GM06990 (cell line): ENCODE results near the gene DQX1.
A peak's percentile ranks its signal among the peaks of the same experiment; 100 is the strongest.

Experiments
- DNase-seq: peaks from one replicate; pipeline ENCODE4 v3.0.0-alpha.2; 2011; ENCODE audit not compliant: insufficient read length; ENCODE audit errors: extremely low read depth
- H3K27me3 ChIP-seq: replicated peaks from 2 replicates; pipeline ENCODE4 v1.6.0; 2011; ENCODE audit warnings: low read length; ENCODE audit not compliant: control insufficient read depth, insufficient read depth
- H3K36me3 ChIP-seq: 2 replicates; pipeline ENCODE4 v1.5.1; 2011; ENCODE audit warnings: low read length; ENCODE audit not compliant: control insufficient read depth, insufficient read depth
- H3K4me3 ChIP-seq: replicated peaks from 2 replicates; pipeline ENCODE4 v1.5.1; 2011; ENCODE audit warnings: low read depth, mild to moderate bottlenecking, control low read depth, low read length
- CTCF ChIP-seq: IDR thresholded peaks from 2 replicates; pipeline ENCODE4 v1.5.1; 2011; ENCODE audit warnings: low read length, control low read depth, mild to moderate bottlenecking, inconsistent platforms; ENCODE audit not compliant: insufficient read depth, poor library complexity, severe bottlenecking

The DQX1 gene

GRCh38 chr2:74525717-74526648 lies at the start of gene DQX1:
Gene DQX1 (minus strand): TSS chr2:74526231. CDS start chr2:74525729, 502 bp downstream.
- no peak for DNase-seq
- H3K4me3 ChIP-seq: no peak within 1 kb of the TSS
- H3K36me3 ChIP-seq: peaks cover 18% of the 10 kb centered on the region
- H3K27me3 ChIP-seq: no peaks in the 10 kb centered on the region
- no peak for TF ChIP-seq CTCF

GRCh38 chr2:74575320-74575719 lies 49.3 kb upstream of the DQX1 start:
- Histone ChIP-seq H3K4me3 (no peak overlapping the region), H3K27me3 (no peaks in the 10 kb centered on the region), H3K36me3 (no peaks in the 10 kb centered on the region)
- no peak for DNase-seq
- TF ChIP-seq CTCF: no peak

- no peak for DNase-seq
- no peaks in the 10 kb centered on the region for H3K36me3 ChIP-seq
- no peak for TF ChIP-seq CTCF
- no peak overlapping the region for H3K4me3 ChIP-seq
- no peaks in the 10 kb centered on the region for H3K27me3 ChIP-seq
Observed at GRCh38 chr2:74573747-74574562, 47.9 kb upstream of the DQX1 start.

GRCh38 chr2:74572178-74572925 lies 46.3 kb upstream of the DQX1 start:
- Histone ChIP-seq H3K36me3 (no peaks in the 10 kb centered on the region), H3K27me3 (no peaks in the 10 kb centered on the region), H3K4me3 (no peak overlapping the region)
- no peak for DNase-seq
- TF ChIP-seq CTCF: peak; percentile 61

- H3K4me3 ChIP-seq: no peak overlapping the region
- no peaks in the 10 kb centered on the region for H3K27me3 ChIP-seq
- no peak for DNase-seq
- H3K36me3 ChIP-seq: no peaks in the 10 kb centered on the region
- no peak for TF ChIP-seq CTCF
Observed at GRCh38 chr2:74571058-74571457, 45.0 kb upstream of the DQX1 start.
